ENCODE data around the gene TRAPPC1. TPM values are rescaled to one million over a fixed set of nuclear protein-coding genes. Genes with fewer than 3 reads are reported as not detected.

TRAPPC1 gene
- total RNA-seq, 5 donors from 2014 or later (not counting 1 experiment from before 2014, with no cell fraction given), result 95.4 to 138 (median 113) TPM

DNA sequence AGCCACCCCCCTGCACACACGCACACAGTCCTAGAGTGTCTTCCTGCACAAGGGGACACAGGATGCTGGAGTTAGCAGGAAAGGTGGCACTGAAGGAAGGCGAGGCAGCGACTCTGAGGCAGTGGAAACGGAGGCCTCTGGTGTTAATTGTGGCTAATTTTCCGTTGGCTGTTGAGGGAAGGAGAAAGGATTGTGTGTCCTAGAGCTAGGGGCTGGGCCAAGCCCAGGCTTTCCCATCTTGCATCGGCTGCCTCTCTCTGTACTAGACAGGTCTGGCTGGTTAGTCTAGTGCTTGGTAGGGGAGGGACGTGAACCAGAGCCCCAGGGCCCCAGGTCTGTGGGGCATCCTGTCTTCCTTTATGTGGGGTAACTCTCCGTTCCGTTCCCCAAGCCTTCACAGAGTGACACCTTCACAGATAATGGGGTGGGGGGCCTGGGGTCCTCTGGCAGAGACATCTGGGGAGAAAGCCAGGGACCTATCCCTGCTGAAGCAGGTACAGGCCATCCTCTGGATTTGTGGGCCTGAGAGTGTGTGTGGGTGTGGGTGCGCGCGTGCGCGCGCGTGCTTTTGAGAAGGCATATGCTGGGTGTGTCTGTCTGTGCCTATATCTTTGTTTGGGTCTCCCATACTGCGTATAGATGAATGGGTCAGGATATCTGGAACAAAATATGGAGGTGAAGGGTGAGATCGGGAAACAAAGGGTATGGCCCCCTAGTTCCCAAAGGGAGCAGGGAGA is 43.4 kb downstream of the TRAPPC1 start, which contains the start of gene CHD3:
TSS of gene CHD3 (plus strand) at position 606 of the 737 bp plus-strand sequence. CDS start 212 bp downstream, outside the sequence.
- Mint-ChIP-seq H3K4me3 (no peak within 1 kb of the TSS), H3K9me3 (no peaks in the 10 kb centered on the region), H3K36me3 (peaks cover 15% of the 10 kb centered on the region), H3K27ac (no peak within 1 kb of the TSS), H3K4me1 (peaks cover 9 to 15% (median 10%) of the 10 kb centered on the region in 3 donors), H3K27me3 (no peaks in the 10 kb centered on the region)
- CTCF ChIA-PET, result interaction anchor here in 1 of 2 donors (0.9 kb wide), 1 partner anchor 231 kb away, joined by 3 read pairs; no protein-coding TSS in a partner anchor
- POLR2A ChIA-PET, result no interaction called here
- peak in 27 of 35 experiments; percentile 11 to 55 (median 30) for DNase-seq
- Histone ChIP-seq H3K27me3 (replicated peaks in 1 of 2; ENCODE audit: control insufficient read depth in 2 of 2, extremely low read depth in 1 of 2, insufficient read depth in 2 of 2, low read length in 1 of 2) (no peaks in the 10 kb centered on the region), H3K4me3 (ENCODE audit: control insufficient read depth in 1 of 2, extremely low read depth in 1 of 2, low read length in 1 of 2) (peak within 1 kb of the TSS; percentile 85 to 91), H3K4me1 (ENCODE audit: control insufficient read depth in 1 of 2, extremely low read depth in 1 of 2, insufficient read depth in 2 of 2, low read length in 2 of 2) (peaks cover 11 to 47% of the 10 kb centered on the region in 2 experiments), H3K36me3 (ENCODE audit: control insufficient read depth in 2 of 2, extremely low read depth in 1 of 2, insufficient read depth in 1 of 2, low read length in 1 of 2) (peaks cover 11 to 36% of the 10 kb centered on the region in 2 donors), H3K27ac (ENCODE audit: low read length) (peak within 1 kb of the TSS; percentile 32), H3K9me3 (no peaks in the 10 kb centered on the region)
- ATAC-seq (replicated peaks in 1 of 4), result peak; percentile 15 to 29 (median 25)
- WGBS (ENCODE audit: insufficient coverage), result 10% methylated on average over 14 of the region's 18 CpGs

DNA sequence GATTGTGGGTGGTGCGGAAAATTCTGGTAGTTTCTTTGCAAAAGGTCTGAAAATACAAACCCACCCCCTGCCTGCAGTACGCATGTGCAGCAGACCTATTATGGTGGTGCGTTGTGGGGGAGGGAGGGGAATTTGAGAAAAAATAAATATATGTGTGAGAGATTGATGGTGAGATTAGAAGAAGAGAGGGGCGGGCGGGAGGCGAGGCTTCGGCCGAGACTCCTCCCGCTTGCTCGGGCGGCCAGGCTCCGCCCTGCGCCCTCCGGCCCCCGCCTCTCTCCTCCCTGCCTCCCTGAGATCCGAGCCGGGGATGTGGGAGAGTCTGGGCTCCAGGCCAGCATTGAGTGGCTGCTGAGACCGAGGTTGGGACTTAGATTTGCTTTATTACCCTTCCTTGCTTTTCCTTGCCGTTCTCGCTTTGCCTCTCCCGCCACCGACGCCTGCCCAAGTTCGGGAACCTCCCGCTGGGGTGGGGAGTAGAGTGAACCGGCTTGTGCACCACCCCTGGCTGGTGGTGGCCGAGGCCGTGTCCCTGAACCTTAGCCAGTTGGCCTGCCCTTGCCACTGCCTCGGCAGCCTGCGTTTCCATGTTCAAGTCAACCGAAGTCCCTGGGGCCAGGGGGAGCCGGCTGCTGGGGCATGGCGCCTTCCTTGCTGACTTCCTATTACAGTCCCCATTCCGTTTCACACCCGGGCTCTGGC is 44.1 kb downstream of the TRAPPC1 start:
- Mint-ChIP-seq H3K9me3 (no peaks in the 10 kb centered on the region), H3K27me3 (no peaks in the 10 kb centered on the region), H3K36me3 (peaks cover 11% of the 10 kb centered on the region), H3K4me1 (peaks cover 9 to 15% (median 10%) of the 10 kb centered on the region in 3 donors), H3K27ac (no peak overlapping the region), H3K4me3 (no peak overlapping the region)
- ChIA-PET CTCF (no interaction called here), POLR2A (no interaction called here)
- Histone ChIP-seq H3K9me3 (no peaks in the 10 kb centered on the region), H3K27ac (ENCODE audit: low read length) (peak overlapping the region; percentile 77), H3K36me3 (ENCODE audit: control insufficient read depth in 2 of 2, extremely low read depth in 1 of 2, insufficient read depth in 1 of 2, low read length in 1 of 2) (peaks cover 11 to 29% of the 10 kb centered on the region in 2 donors), H3K4me3 (ENCODE audit: control insufficient read depth in 1 of 2, extremely low read depth in 1 of 2, low read length in 1 of 2) (peak overlapping the region; percentile 85 to 91), H3K4me1 (ENCODE audit: control insufficient read depth in 1 of 2, extremely low read depth in 1 of 2, insufficient read depth in 2 of 2, low read length in 2 of 2) (peaks cover 18 to 50% of the 10 kb centered on the region in 2 experiments), H3K27me3 (replicated peaks in 1 of 2; ENCODE audit: control insufficient read depth in 2 of 2, extremely low read depth in 1 of 2, insufficient read depth in 2 of 2, low read length in 1 of 2) (no peaks in the 10 kb centered on the region)
- 0% methylated on average over 16 of the region's 35 CpGs for WGBS (ENCODE audit: insufficient coverage)
- peak; percentile 72 to 77 (median 76) for ATAC-seq (replicated peaks in 1 of 4)
- DNase-seq, result peak; percentile 70 to 94 (median 87)

DNA sequence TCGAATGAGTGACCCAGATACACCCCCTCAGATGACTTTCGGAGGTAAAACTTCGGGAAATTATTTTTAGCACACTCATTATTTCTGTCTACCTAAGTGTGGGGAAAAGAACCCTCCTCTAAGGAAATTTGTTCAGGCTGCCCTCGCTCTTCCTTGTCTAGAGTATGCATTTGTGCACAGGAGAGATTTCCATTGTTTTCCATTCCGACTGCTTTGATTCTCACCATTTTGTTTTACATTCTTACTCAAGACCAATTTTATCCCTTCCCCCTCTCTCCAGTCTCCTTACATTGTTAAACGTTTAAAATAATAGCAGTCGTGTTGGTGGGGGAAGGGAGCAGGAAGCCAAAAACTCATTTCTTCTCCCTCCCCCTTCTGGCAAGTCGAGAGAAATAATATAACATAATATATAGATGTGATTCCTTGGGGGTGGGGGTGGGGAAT is 44.7 kb downstream of the TRAPPC1 start:
- Mint-ChIP-seq H3K27me3 (no peaks in the 10 kb centered on the region), H3K27ac (no peak overlapping the region), H3K36me3 (peaks cover 10% of the 10 kb centered on the region), H3K9me3 (no peaks in the 10 kb centered on the region), H3K4me3 (no peak overlapping the region), H3K4me1 (peaks cover 9 to 14% (median 9%) of the 10 kb centered on the region in 3 donors)
- Histone ChIP-seq H3K36me3 (ENCODE audit: control insufficient read depth in 2 of 2, extremely low read depth in 1 of 2, insufficient read depth in 1 of 2, low read length in 1 of 2) (peaks cover 10 to 27% of the 10 kb centered on the region in 2 donors), H3K27ac (ENCODE audit: low read length) (peak overlapping the region; percentile 77), H3K9me3 (no peaks in the 10 kb centered on the region), H3K27me3 (replicated peaks in 1 of 2; ENCODE audit: control insufficient read depth in 2 of 2, extremely low read depth in 1 of 2, insufficient read depth in 2 of 2, low read length in 1 of 2) (no peaks in the 10 kb centered on the region), H3K4me3 (ENCODE audit: control insufficient read depth in 1 of 2, extremely low read depth in 1 of 2, low read length in 1 of 2) (peak overlapping the region; percentile 85 to 97), H3K4me1 (ENCODE audit: control insufficient read depth in 1 of 2, extremely low read depth in 1 of 2, insufficient read depth in 2 of 2, low read length in 2 of 2) (peaks cover 24 to 55% of the 10 kb centered on the region in 2 experiments)
- CTCF ChIA-PET, result no interaction called here
- no CpG with 5 or more reads among the region's 8 CpGs for WGBS (ENCODE audit: insufficient coverage)
- POLR2A ChIA-PET, result no interaction called here
- no peak for ATAC-seq (replicated peaks in 1 of 4)
- DNase-seq, result no peak

DNA sequence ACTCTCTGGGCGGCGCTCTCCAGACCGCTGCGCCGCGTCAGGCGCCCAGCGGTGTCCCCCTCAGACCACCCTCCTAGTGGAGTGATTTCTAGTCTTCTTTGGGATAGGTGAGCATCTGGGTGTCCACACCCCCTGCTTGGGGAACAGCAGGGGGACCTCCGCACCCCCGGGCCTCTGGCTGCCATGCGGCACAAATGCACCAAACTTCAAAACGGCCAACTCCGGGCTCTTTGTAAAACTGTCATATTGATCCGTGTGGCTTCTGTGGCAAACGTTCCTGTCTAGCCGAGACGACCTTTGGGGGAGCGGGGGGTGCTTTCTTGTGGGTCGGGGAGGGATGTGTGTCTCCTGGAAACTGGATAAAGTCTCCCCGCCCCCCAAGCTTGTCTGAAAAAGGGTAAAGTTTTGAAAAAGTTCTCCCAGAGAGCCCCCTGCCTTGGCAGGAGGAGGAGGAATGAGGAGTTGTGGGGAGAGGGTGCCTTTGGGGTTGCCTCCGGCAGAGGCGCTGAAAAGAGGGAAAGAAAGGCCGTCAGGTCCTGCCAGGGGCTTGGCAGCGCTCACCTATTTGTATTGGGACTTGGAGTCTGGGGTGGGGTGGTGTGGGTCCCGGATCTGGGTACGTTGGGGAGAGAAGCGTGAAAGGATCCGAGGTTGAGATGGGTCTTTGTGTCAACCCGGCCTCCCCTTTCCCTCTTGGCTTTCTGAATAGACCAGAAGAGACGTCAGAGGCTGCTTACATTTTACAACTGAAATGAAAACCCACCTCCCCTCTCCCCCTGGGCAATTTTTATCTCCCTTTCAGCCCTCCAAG is 45.3 kb downstream of the TRAPPC1 start:
- H3K4me1 ChIP-seq (ENCODE audit: control insufficient read depth in 1 of 2, extremely low read depth in 1 of 2, insufficient read depth in 2 of 2, low read length in 2 of 2), result peaks cover 29 to 61% of the 10 kb centered on the region in 2 experiments
- no peak overlapping the region for H3K4me3 Mint-ChIP-seq
- H3K36me3 ChIP-seq (ENCODE audit: control insufficient read depth in 2 of 2, extremely low read depth in 1 of 2, insufficient read depth in 1 of 2, low read length in 1 of 2), result peaks cover 5 to 22% of the 10 kb centered on the region in 2 donors
- ATAC-seq (replicated peaks in 1 of 4) (peak in 2 of 4 experiments; percentile 6 to 25), DNase-seq (peak in 32 of 35 experiments; percentile 10 to 74 (median 40))
- H3K27me3 Mint-ChIP-seq, result no peaks in the 10 kb centered on the region
- 0% methylated on average over 6 of the region's 30 CpGs for WGBS (ENCODE audit: insufficient coverage)
- ChIA-PET POLR2A (interaction anchor here in 1 of 2 donors (0.8 kb wide), 1 partner anchor 46 kb away, joined by 3 read pairs; no protein-coding TSS in a partner anchor), CTCF (interaction anchor here in 1 of 2 donors (0.6 to 1.0 kb wide), 2 partner anchors 171 to 232 kb away, joined by 3 to 4 read pairs; no protein-coding TSS in a partner anchor)
- H3K9me3 ChIP-seq, result no peaks in the 10 kb centered on the region
- H3K4me3 ChIP-seq (ENCODE audit: control insufficient read depth in 1 of 2, extremely low read depth in 1 of 2, low read length in 1 of 2), result peak overlapping the region; percentile 85 to 97
- peaks cover 7 to 12% (median 9%) of the 10 kb centered on the region in 3 donors for H3K4me1 Mint-ChIP-seq
- no peaks in the 10 kb centered on the region for H3K27me3 ChIP-seq (replicated peaks in 1 of 2; ENCODE audit: control insufficient read depth in 2 of 2, extremely low read depth in 1 of 2, insufficient read depth in 2 of 2, low read length in 1 of 2)
- no peak overlapping the region for H3K27ac Mint-ChIP-seq
- no peaks in the 10 kb centered on the region for H3K9me3 Mint-ChIP-seq
- H3K27ac ChIP-seq (ENCODE audit: low read length), result peak overlapping the region; percentile 77
- H3K36me3 Mint-ChIP-seq, result peaks cover 5% of the 10 kb centered on the region

DNA sequence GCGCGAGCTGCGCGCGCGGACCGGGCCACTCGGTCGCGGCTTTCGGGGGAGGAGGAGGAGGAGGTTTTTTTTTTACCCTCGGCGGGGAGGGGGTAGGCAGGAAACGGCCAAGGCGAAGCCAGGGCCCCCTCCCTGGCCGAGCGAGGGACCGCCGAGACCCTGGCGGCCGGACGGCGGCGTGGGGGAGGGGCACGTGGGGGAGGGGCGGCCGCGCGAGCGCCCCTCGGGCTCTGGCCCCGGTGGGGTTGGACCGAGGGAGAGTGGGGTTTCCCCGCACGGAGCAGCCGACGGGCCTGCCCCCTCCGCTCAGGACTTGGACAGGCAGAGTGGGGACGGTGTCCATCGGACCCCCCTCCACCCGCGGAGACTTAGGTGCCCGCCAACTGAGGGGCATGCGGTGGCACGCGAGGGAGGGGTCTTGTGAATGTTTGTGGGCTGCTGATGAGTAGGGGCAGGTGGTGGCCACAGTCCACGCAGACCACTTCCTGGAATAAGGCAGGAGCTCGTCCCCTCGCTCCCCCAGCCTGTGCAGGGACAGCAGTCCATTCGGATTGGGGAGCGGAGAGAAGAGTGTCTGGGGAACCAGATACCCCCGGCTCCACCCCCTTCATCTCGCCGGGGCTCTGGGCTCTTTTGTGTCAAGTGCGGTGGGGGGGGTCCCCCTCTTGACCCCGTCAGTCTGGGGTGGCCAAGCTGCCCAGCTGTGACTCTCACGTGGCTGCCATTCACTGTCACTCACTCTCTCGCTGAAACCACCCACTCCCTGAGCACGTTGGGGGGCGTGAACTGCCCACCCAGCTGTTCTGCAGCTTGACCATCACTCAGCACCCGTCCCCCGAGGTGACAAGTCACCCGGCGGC is 46.1 kb downstream of the TRAPPC1 start:
- H3K4me3 ChIP-seq (ENCODE audit: control insufficient read depth in 1 of 2, extremely low read depth in 1 of 2, low read length in 1 of 2), result peak overlapping the region; percentile 85 to 97
- CTCF ChIA-PET, result interaction anchor here in 1 of 2 donors (0.6 to 1.0 kb wide), 2 partner anchors 172 to 233 kb away, joined by 3 to 4 read pairs; no protein-coding TSS in a partner anchor
- peak in 2 of 4 experiments; percentile 1 for ATAC-seq (replicated peaks in 1 of 4)
- Mint-ChIP-seq H3K4me1 (peaks cover 5 to 11% (median 6%) of the 10 kb centered on the region in 3 donors), H3K27ac (no peak overlapping the region), H3K9me3 (no peaks in the 10 kb centered on the region), H3K36me3 (peaks cover 5% of the 10 kb centered on the region), H3K27me3 (no peaks in the 10 kb centered on the region), H3K4me3 (peak overlapping the region in 1 of 3 donors; percentile 45)
- H3K27ac ChIP-seq (ENCODE audit: low read length), result peak overlapping the region; percentile 77
- H3K36me3 ChIP-seq (ENCODE audit: control insufficient read depth in 2 of 2, extremely low read depth in 1 of 2, insufficient read depth in 1 of 2, low read length in 1 of 2), result peaks cover under 1 to 20% of the 10 kb centered on the region in 2 donors
- no peaks in the 10 kb centered on the region for H3K27me3 ChIP-seq (replicated peaks in 1 of 2; ENCODE audit: control insufficient read depth in 2 of 2, extremely low read depth in 1 of 2, insufficient read depth in 2 of 2, low read length in 1 of 2)
- peak in 23 of 35 experiments; percentile 3 to 63 (median 13) for DNase-seq
- 1% methylated on average over 49 of the region's 64 CpGs for WGBS (ENCODE audit: insufficient coverage)
- POLR2A ChIA-PET, result interaction anchor here in 1 of 2 donors (0.8 kb wide), 1 partner anchor 47 kb away, joined by 3 read pairs; no protein-coding TSS in a partner anchor
- no peaks in the 10 kb centered on the region for H3K9me3 ChIP-seq
- peaks cover 37 to 69% of the 10 kb centered on the region in 2 experiments for H3K4me1 ChIP-seq (ENCODE audit: control insufficient read depth in 1 of 2, extremely low read depth in 1 of 2, insufficient read depth in 2 of 2, low read length in 2 of 2)

Data from T-cell (primary cell).